Measurements from ENCODE around the gene LRRN4CL.
"Not testable (repeated sequence)": the region's sequence is repeated elsewhere in the genome, so short reads cannot be mapped to it uniquely, and the experiment has no call there.

LRRN4CL gene

GRCh38 chr11:62709247-62710000, 20.1 kb upstream of the LRRN4CL start:
- peak; percentile 82 to 91 for DNase-seq (ENCODE audit: low read depth in 2 of 2)

- no peak for DNase-seq (ENCODE audit: low read depth in 2 of 2)
Measured at GRCh38 chr11:62708793-62709192, 19.5 kb upstream of the LRRN4CL start.

GRCh38 chr11:62708392-62708791, 19.1 kb upstream of the LRRN4CL start:
- DNase-seq (ENCODE audit: low read depth in 2 of 2): no peak

- DNase-seq (ENCODE audit: low read depth in 2 of 2): no peak
Measured at GRCh38 chr11:62707277-62707861, 18.0 kb upstream of the LRRN4CL start, which contains the start of the genes BSCL2 and GNG3. Gene BSCL2, minus strand, starts transcription at chr11:62707424. Its CDS starts 229 bp downstream, at chr11:62707195. Gene GNG3, plus strand, starts transcription at chr11:62707676. Its CDS starts 620 bp downstream, at chr11:62708296.

- DNase-seq (ENCODE audit: low read depth in 2 of 2): no peak
Measured at GRCh38 chr11:62706850-62707247, 17.5 kb upstream of the LRRN4CL start.

- DNase-seq (ENCODE audit: low read depth in 2 of 2): peak; percentile 90 to 94
Measured at GRCh38 chr11:62705880-62706849, 16.8 kb upstream of the LRRN4CL start.

GRCh38 chr11:62705413-62705812, 16.1 kb upstream of the LRRN4CL start:
- no peak for DNase-seq (ENCODE audit: low read depth in 2 of 2)

GRCh38 chr11:62703921-62704320, 14.6 kb upstream of the LRRN4CL start:
- DNase-seq (ENCODE audit: low read depth in 2 of 2): not testable (repeated sequence)

GRCh38 chr11:62702246-62702645, 12.9 kb upstream of the LRRN4CL start:
- DNase-seq (ENCODE audit: low read depth in 2 of 2): no peak

GRCh38 chr11:62694455-62695167, 5.3 kb upstream of the LRRN4CL start:
- peak; percentile 54 to 62 for DNase-seq (ENCODE audit: low read depth in 2 of 2)

GRCh38 chr11:62693624-62694023, 4.3 kb upstream of the LRRN4CL start:
- DNase-seq (ENCODE audit: low read depth in 2 of 2): not testable (repeated sequence)

- no peak for DNase-seq (ENCODE audit: low read depth in 2 of 2)
Measured at GRCh38 chr11:62688491-62688890, 839 bp downstream of the LRRN4CL start.

GRCh38 chr11:62687508-62688396, 1.6 kb downstream of the LRRN4CL start:
- no peak for DNase-seq (ENCODE audit: low read depth in 2 of 2)

- no peak for DNase-seq (ENCODE audit: low read depth in 2 of 2)
Measured at GRCh38 chr11:62682518-62682917, 6.8 kb downstream of the LRRN4CL start.

GRCh38 chr11:62680825-62681240, 8.5 kb downstream of the LRRN4CL start:
- DNase-seq (ENCODE audit: low read depth in 2 of 2): peak in 1 of 2 donors; percentile 7

GRCh38 chr11:62678770-62679696, 10.3 kb downstream of the LRRN4CL start, which contains the start of gene UBXN1:
Gene UBXN1, minus strand, starts transcription at chr11:62679073. Its CDS starts 150 bp downstream, at chr11:62678923.
- peak; percentile 58 to 76 for DNase-seq (ENCODE audit: low read depth in 2 of 2)

- DNase-seq (ENCODE audit: low read depth in 2 of 2): no peak
Measured at GRCh38 chr11:62678433-62678769, 10.9 kb downstream of the LRRN4CL start.

GRCh38 chr11:62677714-62678113, 11.6 kb downstream of the LRRN4CL start:
- DNase-seq (ENCODE audit: low read depth in 2 of 2): no peak

GRCh38 chr11:62677156-62677555, 12.2 kb downstream of the LRRN4CL start:
- DNase-seq (ENCODE audit: low read depth in 2 of 2): no peak

Data from stimulated activated CD4-positive, alpha-beta T cell treated with anti-CD3 and anti-CD28 coated beads, Interleukin-1b, Interleukin-23, amount 100 ng/mL, for 1 hour (primary cell).